ENCODE data around the gene THAP10. TPM values are rescaled to one million over a fixed set of nuclear protein-coding genes. Genes with fewer than 3 reads are reported as not detected.

THAP10 gene
- total and polyA plus RNA-seq, 2 donors (not counting 1 experiment from before 2014, with no cell fraction given): 0.07 to 0.37 TPM

DNA sequence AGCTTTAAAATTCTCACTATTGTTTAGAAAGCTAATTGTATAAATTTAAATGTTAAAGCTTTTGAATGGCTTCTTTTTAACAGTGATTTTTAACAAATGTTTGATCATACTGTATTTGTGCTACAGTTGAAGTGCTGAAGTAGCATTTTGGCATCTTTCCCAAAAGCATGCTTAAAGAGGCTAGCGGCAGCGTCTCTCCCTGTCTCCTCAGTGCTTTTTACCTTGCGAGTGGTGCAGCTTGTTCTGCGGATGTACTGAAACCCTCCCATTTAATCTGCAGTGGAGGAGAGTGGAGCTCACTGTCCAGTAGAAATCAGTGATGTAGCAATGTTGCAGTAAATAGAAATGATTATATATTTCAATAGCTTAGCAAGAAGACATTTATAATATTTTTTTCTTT lies 44.1 kb upstream of the THAP10 start:
- H3K4me1 ChIP-seq (ENCODE audit: control insufficient read depth in 2 of 2, insufficient read depth in 2 of 2, low read length in 2 of 2): no peaks in the 10 kb centered on the region
- no peak overlapping the region for H3K4me3 ChIP-seq (ENCODE audit: control extremely low read depth in 1 of 5, extremely low read depth in 1 of 5, insufficient read depth in 1 of 5, low read depth in 2 of 5, low read length in 4 of 5)
- no peak overlapping the region for H2AFZ ChIP-seq (ENCODE audit: insufficient read depth, low read depth, low read length, poor library complexity, severe bottlenecking)
- ChIA-PET CTCF (no interaction called here), POLR2A (no interaction called here)
- Mint-ChIP-seq H3K4me3 (no peak overlapping the region), H3K4me1 (peaks cover 1% of the 10 kb centered on the region), H3K27me3 (peaks cover 7% of the 10 kb centered on the region), H3K9me3 (ENCODE audit: insufficient read depth) (no peaks in the 10 kb centered on the region), H3K27ac (no peak overlapping the region)
- ATAC-seq (ENCODE audit: low read depth) (no peak), DNase-seq (no peak)
- TF ChIP-seq, protein P1, sequence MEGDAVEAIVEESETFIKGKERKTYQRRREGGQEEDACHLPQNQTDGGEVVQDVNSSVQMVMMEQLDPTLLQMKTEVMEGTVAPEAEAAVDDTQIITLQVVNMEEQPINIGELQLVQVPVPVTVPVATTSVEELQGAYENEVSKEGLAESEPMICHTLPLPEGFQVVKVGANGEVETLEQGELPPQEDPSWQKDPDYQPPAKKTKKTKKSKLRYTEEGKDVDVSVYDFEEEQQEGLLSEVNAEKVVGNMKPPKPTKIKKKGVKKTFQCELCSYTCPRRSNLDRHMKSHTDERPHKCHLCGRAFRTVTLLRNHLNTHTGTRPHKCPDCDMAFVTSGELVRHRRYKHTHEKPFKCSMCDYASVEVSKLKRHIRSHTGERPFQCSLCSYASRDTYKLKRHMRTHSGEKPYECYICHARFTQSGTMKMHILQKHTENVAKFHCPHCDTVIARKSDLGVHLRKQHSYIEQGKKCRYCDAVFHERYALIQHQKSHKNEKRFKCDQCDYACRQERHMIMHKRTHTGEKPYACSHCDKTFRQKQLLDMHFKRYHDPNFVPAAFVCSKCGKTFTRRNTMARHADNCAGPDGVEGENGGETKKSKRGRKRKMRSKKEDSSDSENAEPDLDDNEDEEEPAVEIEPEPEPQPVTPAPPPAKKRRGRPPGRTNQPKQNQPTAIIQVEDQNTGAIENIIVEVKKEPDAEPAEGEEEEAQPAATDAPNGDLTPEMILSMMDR (IDR thresholded peaks at IDR 0.05): no peak
- TF ChIP-seq EZH2 (IDR thresholded peaks at IDR 0.05; ENCODE audit: borderline replicate concordance, insufficient read depth, low read depth, low read length, poor library complexity, severe bottlenecking): no peak
- H3K9ac ChIP-seq (ENCODE audit: low read length): no peak overlapping the region
- H3K27ac ChIP-seq (ENCODE audit: low read length in 2 of 2): no peak overlapping the region
- H3K79me2 ChIP-seq (ENCODE audit: control insufficient read depth, insufficient read depth, low read length): no peaks in the 10 kb centered on the region
- no peaks in the 10 kb centered on the region for H3K27me3 ChIP-seq (replicated peaks in 1 of 4; ENCODE audit: control extremely low read depth in 1 of 4, control insufficient read depth in 3 of 4, insufficient read depth in 4 of 4, low read length in 3 of 4)
- H3K9me3 ChIP-seq (ENCODE audit: control extremely low read depth in 1 of 3, control insufficient read depth in 2 of 3, insufficient read depth in 1 of 3, low read length in 2 of 3): no peaks in the 10 kb centered on the region
- H3K4me2 ChIP-seq (replicated peaks; ENCODE audit: low read depth, low read length, poor library complexity, severe bottlenecking): no peak overlapping the region
- H4K20me1 ChIP-seq (ENCODE audit: control insufficient read depth, insufficient read depth, low read length, poor library complexity, severe bottlenecking): no peaks in the 10 kb centered on the region
- H3K36me3 ChIP-seq (replicated peaks in 1 of 2; ENCODE audit: control extremely low read depth in 1 of 2, control insufficient read depth in 1 of 2, extremely low read depth in 1 of 2, insufficient read depth in 2 of 2, low read length in 1 of 2): no peaks in the 10 kb centered on the region
- intact Hi-C loops (cut with micrococcal nuclease): no loop called here
- WGBS (ENCODE audit: insufficient coverage): no CpG with 5 or more reads among the region's 4 CpGs

DNA sequence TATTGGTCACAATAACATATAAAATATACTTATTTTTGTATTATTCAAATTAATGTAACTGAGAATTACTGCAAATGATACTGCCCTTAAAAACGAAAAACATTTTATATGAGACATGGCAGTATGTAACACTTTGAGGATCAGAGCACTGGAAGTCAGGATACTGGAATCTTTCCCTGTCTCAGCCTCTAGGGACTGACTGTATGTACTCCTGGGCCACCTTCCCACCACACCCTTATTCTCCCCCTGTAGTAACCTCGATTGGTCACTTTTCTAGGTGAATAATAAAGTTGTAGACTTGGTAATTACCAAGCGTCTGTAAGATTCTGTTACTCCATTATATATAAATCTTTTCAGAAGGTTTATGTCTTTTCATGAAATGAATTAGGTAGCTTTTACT lies 43.4 kb upstream of the THAP10 start:
- Histone ChIP-seq H3K9ac (ENCODE audit: low read length) (no peak overlapping the region), H4K20me1 (ENCODE audit: control insufficient read depth, insufficient read depth, low read length, poor library complexity, severe bottlenecking) (no peaks in the 10 kb centered on the region), H3K4me2 (replicated peaks; ENCODE audit: low read depth, low read length, poor library complexity, severe bottlenecking) (no peak overlapping the region), H3K4me1 (ENCODE audit: control insufficient read depth in 2 of 2, insufficient read depth in 2 of 2, low read length in 2 of 2) (no peaks in the 10 kb centered on the region), H3K4me3 (ENCODE audit: control extremely low read depth in 1 of 5, extremely low read depth in 1 of 5, insufficient read depth in 1 of 5, low read depth in 2 of 5, low read length in 4 of 5) (no peak overlapping the region), H3K27ac (ENCODE audit: low read length in 2 of 2) (no peak overlapping the region), H3K79me2 (ENCODE audit: control insufficient read depth, insufficient read depth, low read length) (no peaks in the 10 kb centered on the region), H2AFZ (ENCODE audit: insufficient read depth, low read depth, low read length, poor library complexity, severe bottlenecking) (no peak overlapping the region), H3K36me3 (replicated peaks in 1 of 2; ENCODE audit: control extremely low read depth in 1 of 2, control insufficient read depth in 1 of 2, extremely low read depth in 1 of 2, insufficient read depth in 2 of 2, low read length in 1 of 2) (no peaks in the 10 kb centered on the region), H3K27me3 (replicated peaks in 1 of 4; ENCODE audit: control extremely low read depth in 1 of 4, control insufficient read depth in 3 of 4, insufficient read depth in 4 of 4, low read length in 3 of 4) (no peaks in the 10 kb centered on the region), H3K9me3 (ENCODE audit: control extremely low read depth in 1 of 3, control insufficient read depth in 2 of 3, insufficient read depth in 1 of 3, low read length in 2 of 3) (no peaks in the 10 kb centered on the region)
- H3K4me3 Mint-ChIP-seq: no peak overlapping the region
- DNase-seq: no peak
- TF ChIP-seq, protein P1 (IDR thresholded peaks at IDR 0.05): no peak
- TF ChIP-seq EZH2 (IDR thresholded peaks at IDR 0.05; ENCODE audit: borderline replicate concordance, insufficient read depth, low read depth, low read length, poor library complexity, severe bottlenecking): no peak
- intact Hi-C loops (cut with micrococcal nuclease): no loop called here
- ChIA-PET POLR2A (no interaction called here), CTCF (no interaction called here)
- H3K9me3 Mint-ChIP-seq (ENCODE audit: insufficient read depth): no peaks in the 10 kb centered on the region
- WGBS (ENCODE audit: insufficient coverage): no CpG with 5 or more reads among the region's 3 CpGs
- peaks cover 11% of the 10 kb centered on the region for H3K27me3 Mint-ChIP-seq
- no peak overlapping the region for H3K27ac Mint-ChIP-seq
- no peak for ATAC-seq (ENCODE audit: low read depth)
- H3K4me1 Mint-ChIP-seq: peaks cover 1% of the 10 kb centered on the region

All from B cell (primary cell).